Frontal cortex (tissue), 4 donors: ENCODE data around the gene ADARB2. TPM values are rescaled to one million over a fixed set of nuclear protein-coding genes. Genes with fewer than 3 reads are reported as not detected.

ENCODE experiments used
- DNase-seq, 2 donors: peaks; one replicate each; pipeline ENCODE4 v3.0.0; 2012; ENCODE audit warnings: low spot score in 2 of 2
- FAIRE-seq: peaks from 2 replicates; lab custom pipeline; 2012; peaks lifted over from hg19 to GRCh38; lab: Jason Lieb, UNC
- total RNA-seq: library from RNA; depleted of rRNA; stranded (reverse); fragments of >200 nt; gene quantifications from one replicate; pipeline ENCODE4 v1.2.3, GENCODE V29; 2014
- donor health status: control.
- donor health status: control.
- donor health status: control.

The ADARB2 gene
- total RNA-seq, 1 donor from 2014 or later, result 3.3 TPM

DNA sequence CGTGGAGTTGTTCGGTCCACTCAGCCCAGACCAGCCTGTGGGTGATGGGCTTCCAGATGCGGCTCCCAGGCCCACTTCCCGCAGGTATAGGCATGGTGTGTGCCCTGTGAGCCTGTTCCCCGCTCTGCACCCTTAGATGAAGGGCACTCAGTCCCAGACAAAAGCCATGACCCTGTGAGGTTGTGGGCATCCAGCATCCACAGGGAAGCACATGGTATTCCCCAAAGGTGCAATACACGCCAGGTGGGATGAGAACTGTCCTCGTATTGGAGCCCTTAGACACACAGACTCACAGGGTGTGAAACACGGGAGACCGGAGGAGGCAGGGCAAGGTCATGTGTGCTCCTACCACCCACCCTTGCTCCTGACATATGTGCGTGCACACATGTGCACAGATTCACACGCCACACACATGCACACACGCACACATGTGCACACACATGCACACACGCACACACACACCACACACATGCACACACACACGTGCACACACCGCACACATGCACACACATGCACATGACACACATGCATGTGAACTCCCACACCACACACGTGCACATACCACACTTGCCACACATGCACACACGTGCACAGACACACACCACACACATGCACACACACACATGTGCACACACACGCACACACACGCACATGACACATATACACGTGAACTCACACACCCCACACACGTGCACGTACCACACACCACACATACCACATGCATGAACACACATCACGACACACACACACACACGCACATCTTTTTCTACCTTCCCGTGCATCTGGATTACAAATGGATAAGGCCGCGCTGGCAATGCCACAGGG lies 361.8 kb downstream of the ADARB2 start:
- FAIRE-seq (no peak), DNase-seq (no peak)

DNA sequence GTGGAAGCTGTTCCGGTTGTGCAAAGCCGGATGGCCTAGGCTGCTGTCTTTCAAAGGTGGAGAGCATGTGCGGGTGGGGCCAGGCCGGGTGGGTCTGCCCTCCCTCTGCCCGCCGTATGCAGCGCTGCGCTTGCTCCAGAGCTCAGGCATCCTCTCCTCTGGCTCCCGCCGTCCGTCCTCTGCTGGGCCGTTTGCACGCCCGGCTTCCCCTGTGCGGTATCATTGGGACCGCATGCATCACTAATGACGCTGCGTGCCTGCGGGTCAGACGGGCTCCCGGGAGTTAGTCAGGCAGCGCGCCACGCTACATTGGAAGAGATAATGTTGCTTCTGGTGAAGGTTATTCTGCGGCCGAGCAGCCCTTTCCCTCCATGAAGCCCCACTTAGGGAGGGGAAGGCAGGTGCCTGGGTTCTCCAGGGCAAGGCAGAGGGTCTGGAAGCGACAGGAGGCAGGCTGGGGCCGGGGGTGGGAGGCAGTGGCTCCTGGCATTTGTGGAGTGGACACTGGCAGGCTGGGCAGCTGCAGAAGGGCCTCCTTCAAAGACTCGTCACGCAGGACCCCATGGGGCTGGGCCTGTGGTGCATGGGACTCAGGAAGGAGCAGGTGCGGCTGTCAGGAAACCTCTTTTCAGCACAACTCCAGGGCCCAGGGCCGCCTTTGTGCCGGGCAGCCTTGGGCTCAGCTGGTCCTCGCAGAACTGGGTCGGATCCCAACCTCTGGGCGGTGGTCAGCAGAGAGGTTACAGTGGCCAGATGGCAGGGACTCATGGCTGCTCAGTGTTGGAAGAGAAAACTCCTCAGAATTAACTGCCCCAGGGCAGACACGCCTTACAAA lies 362.6 kb downstream of the ADARB2 start:
- FAIRE-seq (no peak), DNase-seq (no peak)

DNA sequence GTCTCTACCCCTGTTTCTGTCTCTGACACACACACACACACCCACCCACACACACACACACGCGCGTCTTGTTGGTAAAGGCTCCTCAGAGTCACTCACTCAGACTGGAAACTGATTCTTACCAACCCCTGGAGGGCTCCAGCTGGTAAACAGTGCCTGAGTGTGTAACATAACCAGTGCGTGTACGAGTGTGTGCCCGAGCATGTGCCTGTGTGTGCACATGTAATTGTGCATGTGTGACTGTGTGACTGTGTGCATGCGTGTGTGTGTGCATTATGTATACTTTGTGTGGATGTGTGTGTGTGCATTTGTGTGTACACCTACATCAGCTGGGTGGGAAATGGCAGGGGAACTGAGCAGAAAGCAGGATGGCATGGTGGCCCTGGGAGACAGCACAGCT lies 364.0 kb downstream of the ADARB2 start:
- no peak for DNase-seq
- no peak for FAIRE-seq

DNA sequence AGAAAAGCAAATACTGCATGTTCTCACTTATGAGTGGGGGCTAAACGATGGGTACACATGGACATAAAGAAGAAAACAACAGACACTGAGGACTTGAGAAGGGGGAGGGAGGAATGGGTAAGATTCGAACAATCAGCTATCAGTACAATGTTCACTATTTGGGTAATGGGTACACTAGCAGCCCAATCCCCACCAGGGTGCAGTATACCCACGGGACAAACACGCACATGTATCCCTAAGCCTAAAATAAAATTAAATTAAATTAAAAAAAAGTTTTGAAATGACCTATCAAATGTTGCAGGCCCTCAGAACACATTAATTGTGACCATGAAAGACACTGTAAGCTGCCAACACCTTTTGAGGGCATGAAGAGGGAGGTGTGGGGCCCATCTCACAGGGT lies 365.1 kb downstream of the ADARB2 start:
- FAIRE-seq, result no peak
- no peak for DNase-seq

DNA sequence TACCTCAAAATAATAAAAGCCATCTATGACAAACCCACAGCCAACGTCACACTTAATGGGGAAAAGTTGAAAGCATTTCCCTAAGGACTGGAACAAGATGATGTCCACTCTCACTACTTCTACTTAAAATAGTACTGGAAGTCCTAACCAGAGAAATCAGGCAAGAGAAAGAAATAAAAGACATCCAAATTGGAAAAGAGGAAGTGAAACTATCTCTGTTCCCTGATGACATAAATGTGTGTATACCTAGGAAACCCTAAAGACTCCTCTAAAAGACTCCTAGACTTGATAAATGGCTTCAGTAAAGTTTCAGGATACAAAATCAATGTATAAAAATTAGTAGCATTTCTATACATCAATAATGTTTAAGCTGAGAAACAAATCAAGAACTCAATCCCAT lies 367.0 kb downstream of the ADARB2 start:
- FAIRE-seq (no peak), DNase-seq (no peak)

DNA sequence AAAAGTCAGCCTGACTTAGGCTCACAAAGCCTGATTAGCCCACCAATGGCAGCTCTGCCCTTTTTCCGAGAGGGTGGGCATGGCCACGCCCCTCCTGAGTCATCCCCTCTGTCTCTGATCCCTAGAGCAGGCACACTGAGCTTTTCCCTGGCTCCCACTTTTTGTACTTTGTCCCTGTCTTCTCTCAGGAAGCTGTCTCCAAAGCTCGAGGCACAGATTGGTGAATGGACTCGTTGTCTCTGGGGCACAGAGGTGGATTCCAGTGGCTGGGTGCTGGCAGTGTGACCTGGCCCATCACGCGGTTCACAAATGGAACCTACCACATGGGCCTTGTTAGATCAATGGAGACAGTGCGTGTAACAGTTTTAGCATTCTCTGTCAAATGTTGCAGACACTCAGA lies 367.7 kb downstream of the ADARB2 start:
- DNase-seq (no peak), FAIRE-seq (no peak)

DNA sequence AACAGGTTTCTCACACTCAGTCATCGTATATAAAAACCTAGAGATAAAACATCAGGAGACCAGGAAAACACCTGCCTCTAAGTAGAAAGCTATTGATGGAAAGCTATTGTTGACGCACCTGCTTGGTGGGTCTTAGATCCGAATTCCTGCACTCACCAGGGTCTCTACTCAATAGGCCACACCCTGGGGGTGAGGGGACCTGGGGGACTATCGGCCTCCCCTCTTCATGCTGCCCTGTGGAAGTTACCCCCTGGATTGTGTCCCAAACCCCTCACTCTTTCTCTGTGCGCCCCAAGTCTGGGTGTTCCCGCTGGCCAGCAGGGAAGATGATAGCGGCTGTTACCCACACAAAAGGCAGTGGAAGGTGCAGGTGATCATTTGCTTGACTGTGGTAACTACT lies 368.1 kb downstream of the ADARB2 start:
- FAIRE-seq (no peak), DNase-seq (no peak)

DNA sequence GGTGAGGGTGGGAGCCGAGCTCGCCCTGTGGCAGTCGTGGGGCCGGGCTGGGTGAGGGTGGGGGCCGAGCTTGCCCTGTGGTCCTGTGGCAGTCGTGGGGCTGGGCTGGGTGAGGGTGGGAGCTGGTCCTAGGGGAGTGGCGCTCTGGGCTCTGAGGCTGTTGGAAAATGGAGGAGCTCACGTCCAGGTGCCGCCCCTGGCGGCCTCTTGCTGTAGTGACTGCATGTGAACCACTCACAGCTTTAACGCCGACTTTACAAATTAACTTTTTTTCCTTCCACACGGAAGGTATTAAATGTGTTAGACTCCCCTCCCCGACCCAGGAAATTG lies 368.5 kb downstream of the ADARB2 start:
- FAIRE-seq (no peak), DNase-seq (no peak)

DNA sequence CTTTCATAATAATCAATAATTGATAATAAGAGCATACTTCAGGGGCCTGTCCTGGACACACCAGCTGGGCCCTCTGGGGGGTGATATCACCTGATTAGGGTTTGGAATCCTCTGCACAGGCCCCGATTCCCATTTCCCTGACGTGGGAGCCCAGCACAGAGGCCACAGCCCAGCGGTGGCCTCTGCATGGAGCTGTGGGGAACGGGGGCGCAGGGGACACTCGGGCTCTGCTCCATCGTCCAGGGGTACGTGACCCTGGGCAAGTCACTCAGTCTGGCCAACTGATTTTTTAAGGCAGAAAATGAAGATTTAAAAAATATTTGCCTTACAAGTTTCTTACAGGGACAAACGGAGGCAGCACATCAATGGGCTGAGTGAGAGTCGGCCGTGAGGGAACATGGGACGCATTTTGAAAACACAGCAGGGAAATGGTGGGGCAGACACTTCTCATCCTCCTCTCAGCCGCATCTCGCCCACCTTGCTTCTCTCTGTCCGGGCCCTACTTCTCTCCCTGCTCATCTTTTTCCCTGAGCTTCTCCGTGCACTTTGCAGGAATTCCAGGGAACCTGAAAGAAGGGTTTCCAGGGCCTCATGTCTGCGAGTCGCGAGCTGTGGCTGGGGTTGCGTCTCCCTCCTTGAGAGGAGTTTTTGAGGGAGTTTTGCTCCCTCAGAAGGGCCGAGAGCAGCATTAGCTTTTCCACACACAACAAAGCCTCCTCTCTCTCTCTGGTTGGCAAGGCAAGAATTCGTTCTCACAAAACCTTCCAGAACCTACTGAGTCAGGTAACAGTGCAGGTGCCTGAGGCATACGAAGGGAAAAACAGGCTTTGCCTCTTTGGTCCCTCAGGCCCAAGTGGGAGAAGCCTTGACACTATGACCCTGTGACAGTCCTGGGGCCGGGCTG lies 369.1 kb downstream of the ADARB2 start:
- FAIRE-seq (no peak), DNase-seq (no peak)

DNA sequence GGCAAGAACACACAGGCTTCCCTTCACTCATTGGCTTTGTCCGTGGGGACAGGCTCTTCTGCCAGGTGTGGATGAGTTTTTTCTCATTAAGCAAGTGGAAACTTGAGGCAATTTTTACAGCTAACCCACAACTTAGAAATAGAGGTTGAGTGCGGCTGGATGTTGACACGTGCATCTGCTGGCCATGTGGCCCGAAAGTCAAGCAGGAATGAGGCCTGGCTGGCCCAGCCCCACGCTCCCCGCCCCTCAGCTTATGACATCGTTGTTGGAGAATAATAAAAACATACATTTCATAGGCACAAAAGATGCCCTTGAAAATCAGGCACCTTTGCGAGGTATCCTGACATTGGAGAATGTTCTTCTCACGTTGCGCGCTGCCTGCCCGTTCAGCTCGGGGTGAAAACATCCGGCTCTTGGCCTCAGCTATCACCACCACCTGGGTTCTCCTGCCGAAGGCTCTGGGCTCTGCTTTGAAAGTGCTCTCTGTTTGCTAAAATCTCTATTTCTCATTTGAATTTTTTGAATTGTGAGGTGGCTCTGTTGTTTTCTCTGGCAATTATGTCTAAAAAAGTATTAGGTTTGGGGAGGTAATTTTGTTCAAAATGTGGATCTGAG lies 370.4 kb downstream of the ADARB2 start:
- no peak for DNase-seq
- FAIRE-seq, result no peak

DNA sequence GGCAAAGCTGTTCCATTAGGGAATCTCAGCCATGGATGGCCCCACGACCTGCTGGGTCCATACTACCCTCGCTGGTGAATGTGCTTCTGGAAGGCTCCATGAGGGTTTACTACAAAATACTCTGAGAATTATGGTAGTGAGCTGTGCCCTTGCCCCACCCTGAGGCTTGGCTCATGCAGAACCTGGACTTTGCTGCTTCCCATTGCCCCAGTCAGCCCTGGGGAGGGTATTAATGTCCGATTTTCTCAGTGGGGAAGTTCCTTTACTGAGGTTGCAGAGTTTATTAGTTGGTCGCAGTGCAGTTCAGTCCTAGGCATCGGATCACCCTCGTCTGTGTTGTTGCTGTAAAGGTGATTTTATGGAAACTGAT lies 371.0 kb downstream of the ADARB2 start:
- FAIRE-seq, result no peak
- no peak for DNase-seq

DNA sequence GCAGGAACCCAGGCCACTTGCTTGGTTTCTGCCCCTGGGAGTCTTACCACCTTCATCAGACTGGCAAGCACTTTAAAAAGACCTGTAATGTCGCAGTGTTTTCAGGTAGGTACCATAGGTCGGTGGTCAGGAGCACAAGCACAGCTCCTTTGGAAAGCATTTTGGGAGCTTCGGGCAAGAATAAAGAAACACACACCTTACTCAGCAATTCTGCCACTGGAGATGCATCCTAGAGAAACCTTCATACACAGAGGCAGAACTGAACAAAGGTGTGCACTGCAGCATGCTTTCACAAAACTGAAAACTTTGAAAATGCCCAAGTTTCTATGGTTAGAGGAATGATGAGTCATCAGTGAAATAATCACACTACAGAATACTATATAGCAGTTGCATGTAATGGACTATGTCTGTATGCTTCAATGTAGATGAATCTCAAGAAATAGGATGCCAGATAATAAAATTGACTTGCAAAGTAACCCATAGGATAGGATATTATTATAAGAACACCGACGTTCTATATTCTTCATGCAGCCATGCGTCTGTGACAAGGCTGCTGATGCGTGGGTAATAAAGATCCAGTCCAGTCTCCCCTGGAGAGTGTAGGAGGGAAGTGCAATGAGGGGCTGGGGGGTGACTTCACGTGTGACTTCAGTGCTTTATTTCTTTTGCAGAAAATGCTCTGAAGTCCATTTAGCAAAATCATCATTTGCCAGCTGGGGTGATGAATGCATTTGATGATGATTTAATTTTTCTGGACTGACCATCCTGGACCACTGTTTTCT lies 371.6 kb downstream of the ADARB2 start:
- FAIRE-seq, result no peak

DNA sequence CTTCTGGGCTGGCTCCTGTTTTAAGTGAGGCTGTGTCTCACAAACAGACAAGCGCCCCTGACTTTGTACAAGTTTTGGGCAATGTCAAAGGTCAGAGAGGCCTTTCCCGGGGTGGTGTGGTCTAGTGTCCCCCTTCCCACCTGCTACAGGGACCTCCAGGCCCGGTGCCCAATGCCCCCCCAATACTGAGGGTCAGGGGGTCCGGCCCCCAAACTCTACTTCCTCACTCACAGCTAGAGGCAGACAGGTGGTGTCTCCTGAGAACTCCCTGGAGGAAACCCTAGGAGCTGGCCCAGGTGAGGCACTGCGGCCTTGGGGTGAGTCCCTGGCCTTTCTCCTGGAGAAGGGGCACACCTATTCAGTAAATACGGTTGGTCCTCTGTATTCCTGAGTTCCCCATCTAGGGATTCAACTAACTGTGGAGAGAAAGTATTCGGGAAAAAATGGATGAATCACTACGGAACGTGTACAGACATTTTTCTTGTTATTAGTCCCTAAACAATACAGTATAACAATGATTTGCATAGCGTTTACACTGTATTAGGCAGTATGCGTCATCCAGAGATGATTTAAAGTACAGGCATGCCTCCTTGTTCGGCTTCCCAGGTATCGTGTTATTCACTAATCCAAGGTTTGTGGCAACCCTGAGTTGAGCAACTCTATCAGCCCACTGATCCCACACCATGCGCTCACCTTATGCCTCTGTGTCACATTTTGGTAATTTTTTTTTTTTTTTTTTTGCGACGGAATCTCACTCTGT lies 373.0 kb downstream of the ADARB2 start:
- DNase-seq (no peak), FAIRE-seq (no peak)

More for the DNA sequence above, 371.6 kb downstream of the ADARB2 start:
- DNase-seq, result no peak

DNA sequence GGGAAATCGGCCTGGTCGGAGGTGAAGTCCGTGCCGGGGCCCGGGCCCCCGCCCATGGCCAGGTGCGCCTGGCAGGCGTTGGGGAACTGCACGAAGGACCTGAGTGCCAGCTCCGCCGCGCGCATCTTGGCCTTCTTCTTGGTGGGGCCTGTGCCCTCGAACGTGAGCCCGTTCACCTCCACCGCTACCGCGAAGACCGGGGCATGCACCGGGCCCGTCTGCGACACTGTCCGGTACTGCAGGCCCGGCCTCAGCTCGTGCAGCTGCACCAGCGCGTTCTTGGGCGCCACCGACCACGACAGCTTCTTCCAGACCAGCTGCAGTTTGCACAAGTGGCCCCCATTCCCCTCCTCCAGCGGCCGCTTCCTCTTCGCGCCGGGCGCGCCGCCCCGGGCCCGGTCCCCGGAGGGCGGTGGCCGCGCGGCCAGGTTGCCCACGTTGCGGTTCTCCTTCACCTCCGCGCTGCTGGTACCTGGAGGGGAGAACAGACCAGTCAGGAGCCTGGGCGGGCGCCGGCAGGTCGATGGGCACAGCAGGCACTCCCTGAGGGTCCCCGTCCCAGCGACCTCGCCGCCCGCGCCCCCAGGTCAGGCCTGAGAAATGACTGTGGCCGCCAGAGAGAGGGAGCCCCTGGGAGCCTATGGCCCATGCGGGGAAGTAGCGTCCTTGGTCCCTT lies 373.7 kb downstream of the ADARB2 start:
- DNase-seq (no peak), FAIRE-seq (no peak)

DNA sequence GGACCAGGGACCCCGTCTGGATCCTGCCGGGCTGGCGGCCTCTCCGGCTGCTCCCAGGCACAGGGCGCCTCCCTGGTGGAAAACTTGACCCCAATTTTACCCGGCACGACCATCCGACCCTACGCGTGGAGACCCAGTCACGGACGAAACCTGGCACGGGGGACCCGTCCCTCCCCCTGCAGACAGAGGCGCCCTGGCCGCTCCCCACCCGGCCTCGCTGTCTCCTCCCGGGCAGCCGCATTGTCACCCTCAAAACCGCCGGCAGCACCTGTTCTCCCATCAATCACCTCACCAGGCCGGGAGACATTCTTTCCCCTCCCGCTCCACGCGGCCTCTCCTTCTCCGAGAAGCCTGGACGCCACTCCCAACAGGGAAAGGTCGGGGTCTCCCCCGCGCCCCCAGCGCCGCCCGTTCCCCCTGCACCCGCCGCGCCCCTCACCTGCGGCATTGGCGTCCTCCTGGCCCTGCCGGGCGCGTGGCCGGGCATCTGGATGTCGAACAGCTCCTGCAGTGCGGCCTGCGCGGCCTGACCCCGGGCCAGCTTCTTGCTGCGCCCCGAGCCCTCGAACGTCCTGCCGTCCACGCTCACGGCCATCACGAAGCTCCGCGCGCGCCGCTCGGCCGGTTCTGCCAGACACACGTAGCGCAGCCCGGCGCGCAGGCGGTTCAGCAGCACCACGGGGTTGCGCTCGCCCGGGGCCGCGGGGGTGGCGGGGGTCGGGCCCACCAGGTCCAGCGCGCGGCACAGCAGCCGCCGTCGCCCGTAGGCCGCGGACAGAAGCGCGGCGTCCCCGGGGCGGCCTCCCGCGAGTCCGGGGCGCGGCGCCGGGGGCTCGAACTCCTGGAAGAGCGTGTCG lies 374.5 kb downstream of the ADARB2 start:
- DNase-seq (no peak), FAIRE-seq (no peak)

DNA sequence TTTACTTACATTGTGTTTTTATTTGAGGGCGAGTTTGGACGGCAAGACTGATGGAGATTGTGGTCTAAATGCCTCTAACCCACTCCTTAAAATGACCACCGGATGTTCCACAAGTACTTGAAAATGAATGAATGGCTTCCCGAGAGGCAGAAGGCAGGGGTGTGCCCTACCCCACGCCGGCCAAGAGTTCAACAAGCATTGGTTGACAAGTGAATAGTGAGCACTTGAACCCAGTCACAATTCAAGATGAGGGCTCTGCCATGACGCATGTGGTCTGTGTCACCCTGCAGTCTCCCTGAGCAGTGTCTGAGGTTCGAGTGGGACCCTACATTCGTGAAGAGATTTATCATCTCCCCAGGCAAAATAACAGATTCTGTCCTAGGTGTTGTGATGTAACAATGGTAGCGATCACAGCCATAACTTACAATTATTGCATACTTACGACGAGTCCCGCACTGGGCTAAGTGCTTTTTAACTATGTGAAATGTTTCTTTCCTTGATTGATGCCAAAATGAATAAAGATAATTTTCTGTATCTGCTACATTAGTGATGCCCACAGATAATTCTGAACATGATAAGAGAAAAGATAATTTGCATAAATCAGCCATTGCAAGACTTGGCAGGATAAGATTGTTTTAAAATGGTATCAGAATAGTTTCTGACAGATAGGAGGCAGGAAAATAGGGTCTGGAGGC lies 375.8 kb downstream of the ADARB2 start:
- DNase-seq (no peak), FAIRE-seq (no peak)
